HG02870 (cell line): ENCODE measurements around the gene MRGPRF.

ENCODE experiments used
- ATAC-seq: cut with Tn5 transposase; IDR thresholded peaks from one replicate; pipeline ENCODE4 v1.9.1; 2021; ENCODE audit warnings: mild to moderate bottlenecking, moderate library complexity; ENCODE audit not compliant: unreplicated experiment

MRGPRF gene

GRCh38 chr11:68966894-68967780 is 45.9 kb downstream of the MRGPRF start:
- ATAC-seq: no peak

DNA sequence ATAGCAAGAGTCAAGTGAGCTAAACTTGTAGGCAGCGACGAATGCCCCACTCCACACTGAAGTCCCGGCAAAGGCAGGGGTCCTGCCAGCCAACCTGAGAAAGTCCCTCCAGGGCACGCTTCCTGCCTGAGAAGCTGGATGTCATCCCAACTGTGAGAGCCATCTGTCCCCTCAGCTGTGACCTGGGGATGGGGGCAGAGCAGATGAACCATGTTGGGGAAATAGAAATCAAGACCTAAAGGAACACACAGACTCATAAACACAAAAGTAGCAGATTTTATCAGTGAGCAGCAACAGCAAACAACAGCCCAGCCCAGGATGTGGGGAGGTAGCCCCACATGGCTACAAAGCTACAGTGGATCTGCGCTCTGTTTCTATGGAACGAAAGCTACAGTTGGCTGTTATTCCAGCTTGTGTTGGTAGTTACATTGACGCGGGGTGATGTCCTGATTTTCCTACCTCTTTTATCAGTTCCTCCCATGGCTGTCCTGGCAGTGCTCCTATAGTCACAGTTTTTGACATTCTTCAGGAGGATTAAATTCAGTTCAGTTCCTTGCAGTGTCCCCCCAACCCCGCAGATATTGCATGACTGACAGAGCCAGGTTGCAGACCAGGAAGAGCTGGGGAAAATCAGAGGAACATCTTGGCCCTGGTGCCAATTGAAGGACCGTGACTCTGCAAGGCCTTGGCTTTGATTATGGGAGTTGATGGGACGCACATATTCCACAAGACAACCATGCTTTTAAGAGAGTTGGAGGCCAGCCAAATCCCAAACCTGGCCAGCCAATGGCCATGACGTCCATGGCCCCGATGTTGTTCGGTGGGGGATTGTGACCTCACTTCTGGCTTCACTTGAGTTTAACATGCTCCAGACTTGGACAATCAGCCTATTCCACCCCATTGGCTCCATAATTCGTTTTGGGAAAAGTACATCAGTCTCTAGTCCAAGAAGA is 46.9 kb downstream of the MRGPRF start:
- no peak for ATAC-seq

GRCh38 chr11:68963779-68964178 is 49.3 kb downstream of the MRGPRF start:
- no peak for ATAC-seq

GRCh38 chr11:68962527-68963250 is 50.4 kb downstream of the MRGPRF start:
- ATAC-seq: no peak

DNA sequence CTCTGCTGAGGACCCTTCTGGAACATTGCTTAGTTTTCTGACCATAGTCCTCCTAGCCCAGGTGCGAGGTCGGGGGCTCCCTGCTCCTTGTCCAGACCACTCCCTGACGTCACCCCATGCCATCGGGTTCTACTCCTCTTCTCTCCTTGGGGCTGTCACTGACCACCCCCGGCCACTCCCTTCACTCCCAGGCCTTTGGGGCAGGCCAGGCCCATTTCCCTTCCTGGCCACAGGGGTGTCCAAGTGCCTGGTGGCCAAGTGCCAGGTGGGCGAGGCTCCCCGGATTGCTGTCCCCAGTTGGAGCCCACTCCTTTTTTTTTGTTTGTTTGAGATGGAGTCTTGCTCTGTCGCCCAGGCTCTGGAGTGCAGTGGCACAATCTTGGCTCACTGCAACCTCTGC is 51.8 kb downstream of the MRGPRF start:
- no peak for ATAC-seq

DNA sequence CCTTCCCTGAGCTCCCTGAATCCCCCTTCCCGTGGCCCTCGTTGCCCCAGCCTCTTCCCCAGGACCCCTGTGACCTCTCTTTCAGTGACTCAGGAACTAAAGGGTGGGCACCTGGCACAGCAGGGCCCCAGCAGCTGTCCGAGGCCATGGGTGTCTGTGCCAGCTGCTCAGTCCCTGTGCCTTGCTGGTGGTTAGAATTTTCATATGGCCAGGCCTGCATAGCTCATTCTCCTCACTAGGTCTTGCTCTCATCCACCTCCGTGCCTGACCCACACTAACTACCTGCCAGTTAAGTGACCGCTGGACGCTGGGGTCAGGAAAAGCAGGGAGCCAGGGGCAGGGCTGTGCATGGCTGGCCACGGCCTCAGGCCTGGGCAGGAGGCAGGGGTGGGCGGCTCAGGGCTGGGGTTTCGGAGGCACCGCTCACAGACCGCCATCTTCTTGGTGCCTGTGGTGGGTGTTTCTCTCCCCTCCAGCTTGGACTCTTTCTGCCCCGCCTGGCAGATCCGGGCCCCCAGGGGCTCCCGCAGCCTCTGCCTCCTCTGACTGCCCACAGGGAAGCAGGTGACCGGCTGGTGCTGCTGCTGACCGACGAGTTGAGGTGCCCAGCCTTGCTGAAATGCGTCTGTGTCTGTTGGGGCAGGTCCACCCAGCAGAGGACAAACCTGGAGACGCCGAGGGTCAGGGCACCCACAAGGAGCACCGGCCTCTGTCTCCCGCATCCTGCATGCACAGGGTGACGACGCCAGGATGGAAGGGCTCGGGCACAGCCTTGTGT is 52.6 kb downstream of the MRGPRF start:
- ATAC-seq: no peak

DNA sequence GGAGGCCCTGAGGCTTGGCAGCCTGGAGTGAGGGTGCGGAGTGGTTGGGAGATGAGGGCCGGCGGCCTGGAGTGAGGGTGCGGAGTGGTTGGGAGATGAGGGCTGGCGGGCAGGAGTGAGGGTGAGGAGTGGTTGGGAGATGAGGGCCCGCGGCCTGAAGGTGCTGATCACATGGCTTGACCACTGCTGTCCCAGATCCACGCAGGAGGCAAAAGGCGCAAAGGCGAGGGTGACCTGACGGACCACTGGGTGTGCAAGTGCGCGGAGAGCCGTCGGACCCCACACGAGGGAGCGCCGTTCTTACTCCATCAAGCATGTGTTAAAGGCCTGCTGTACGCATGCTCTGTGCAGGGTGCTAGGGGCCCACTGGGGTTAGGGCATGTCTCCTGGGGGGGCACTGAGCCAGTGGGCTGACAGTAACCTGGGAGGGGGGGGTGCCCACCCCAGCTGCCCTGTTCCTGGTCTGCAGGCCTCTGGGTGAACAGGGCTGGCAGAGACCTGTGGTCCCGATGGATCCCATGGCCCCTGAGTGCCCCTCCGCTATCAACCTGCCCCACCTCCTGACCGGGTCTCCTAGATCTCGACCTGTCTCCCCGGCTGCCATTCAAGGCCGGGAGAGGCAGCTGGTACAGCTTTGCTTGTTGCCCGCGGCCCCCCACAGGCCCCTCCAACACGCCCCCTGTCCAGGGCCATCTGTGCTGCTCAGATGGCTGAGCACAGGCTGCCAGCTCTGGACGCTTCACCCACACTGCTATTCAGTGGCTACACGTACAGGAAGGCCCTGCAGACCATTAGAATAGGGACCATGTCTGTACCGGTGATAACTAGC is 53.4 kb downstream of the MRGPRF start:
- no peak for ATAC-seq

DNA sequence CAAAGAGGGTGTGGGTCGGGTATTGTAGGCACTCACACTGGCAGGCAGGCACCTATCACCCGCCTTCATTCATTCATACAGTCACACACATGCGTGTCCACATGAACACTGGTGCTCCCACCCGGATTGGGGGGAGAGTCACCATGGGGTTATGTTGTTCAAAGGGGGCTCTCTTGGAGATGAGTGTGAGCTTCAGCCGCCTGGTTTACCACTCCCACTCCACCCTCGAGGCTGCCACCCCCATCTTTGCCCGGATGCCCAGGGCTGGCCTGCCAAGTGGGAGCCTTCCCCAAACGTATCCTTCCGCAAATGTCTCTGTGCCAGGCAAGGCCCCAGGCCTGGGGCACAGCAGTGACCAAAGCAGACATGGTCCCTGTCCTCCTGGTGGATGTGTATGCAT is 54.8 kb downstream of the MRGPRF start:
- no peak for ATAC-seq

DNA sequence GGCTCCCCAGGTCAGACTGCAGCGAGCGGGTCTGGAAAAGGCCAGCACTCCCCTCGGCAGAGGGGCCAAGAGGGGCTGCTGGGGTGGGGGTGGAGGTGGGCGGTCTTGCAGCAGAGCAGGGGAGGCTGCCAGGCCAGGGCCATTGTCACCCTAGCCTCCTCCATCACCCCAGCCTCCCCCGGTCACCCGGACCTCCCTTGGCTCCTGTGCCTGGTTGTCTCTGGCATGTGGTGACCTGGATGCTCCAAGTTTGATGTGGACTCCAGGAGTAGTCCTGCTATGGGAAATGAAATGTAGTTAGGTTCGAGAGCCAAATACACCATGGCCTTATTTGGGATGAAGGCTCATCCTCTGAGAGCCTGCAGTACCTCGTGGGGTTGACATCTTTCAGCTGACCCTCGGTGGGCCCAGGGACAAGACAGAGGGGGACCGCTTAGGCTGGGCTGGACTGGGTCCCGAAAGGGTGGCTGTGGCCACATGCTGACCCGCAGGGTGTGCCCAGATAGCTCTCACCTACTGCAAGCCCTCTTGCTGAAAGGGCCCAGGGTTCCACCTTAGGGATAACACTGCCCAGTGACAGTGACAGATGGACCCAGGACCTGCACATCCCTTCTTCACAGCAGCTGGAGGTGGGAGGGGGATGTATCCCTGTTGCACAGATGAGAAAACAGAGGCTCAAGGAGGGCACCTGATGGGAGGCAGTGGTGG is 56.3 kb downstream of the MRGPRF start:
- no peak for ATAC-seq

DNA sequence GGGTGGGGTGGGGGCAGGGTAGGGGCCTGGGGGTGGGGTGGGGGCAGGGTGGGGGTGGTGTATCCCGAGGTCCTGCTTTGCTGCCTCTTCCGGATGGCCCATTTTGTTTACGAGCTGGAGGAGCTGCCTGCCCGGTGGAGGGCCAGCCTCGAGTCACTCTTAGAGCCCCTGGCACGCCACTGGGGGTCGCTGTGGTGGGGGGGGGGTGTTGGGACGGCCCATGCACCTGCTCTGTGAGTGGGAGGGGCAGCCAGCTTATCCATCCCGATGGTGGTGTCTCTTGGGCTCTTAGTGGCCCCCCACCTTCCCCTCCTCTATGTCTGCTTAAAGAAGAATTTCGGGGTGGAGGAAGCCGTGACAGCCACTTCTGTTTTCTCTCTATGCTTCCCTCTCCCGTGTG is 56.9 kb downstream of the MRGPRF start:
- ATAC-seq: no peak

DNA sequence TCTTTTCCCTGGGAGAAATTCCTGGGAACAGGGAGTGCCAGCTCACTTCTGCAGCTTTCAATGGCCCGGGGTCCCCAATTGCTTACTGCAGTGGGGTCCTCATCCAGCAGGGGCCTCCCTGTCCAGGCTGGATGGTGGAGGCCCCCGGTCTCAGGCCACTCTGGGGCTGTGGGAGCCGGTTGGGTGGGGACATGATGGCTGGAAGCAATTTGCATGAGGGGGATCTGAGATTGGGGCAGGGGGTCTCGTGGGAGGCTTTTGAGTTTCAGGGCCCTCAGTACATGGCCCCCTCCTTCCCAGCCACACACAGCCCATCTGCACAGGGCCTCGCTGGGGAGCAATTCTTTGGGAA is 57.5 kb downstream of the MRGPRF start:
- no peak for ATAC-seq

GRCh38 chr11:68954836-68955606 is 58.0 kb downstream of the MRGPRF start:
- no peak for ATAC-seq
